K562 (cell line): ENCODE data around the gene LY6G6C. TPM values are rescaled to one million over a fixed set of nuclear protein-coding genes. Genes with fewer than 3 reads are reported as not detected.

Experiments used
- CBFA2T2 ChIP-seq: fragments of 450-650 bp; conservative IDR thresholded peaks from 2 replicates; pipeline ENCODE4 v1.6.1; 2017; ENCODE audit warnings: mild to moderate bottlenecking
- CREB1 ChIP-seq, 2 experiments: sonication (generic) in 1 of 2; formaldehyde crosslinking in 1 of 2; IDR thresholded peaks; 2 replicates each; pipeline versions ENCODE4 v1.6.1 to v1.8.0; 2012 to 2022; ENCODE audit warnings: inconsistent platforms in 1 of 2, mild to moderate bottlenecking in 1 of 2, missing genetic modification reagents in 1 of 2, moderate library complexity in 1 of 2
- GABPA ChIP-seq: fragments of 200-800 bp; sonication (Bioruptor generic); conservative IDR thresholded peaks from 2 replicates; pipeline ENCODE4 v1.6.1; 2016; ENCODE audit warnings: low read depth, missing genetic modification characterization, missing compliant biosample characterization
- GTF2A2 ChIP-seq: IDR thresholded peaks from 2 replicates; pipeline ENCODE4 v1.6.1; 2016; ENCODE audit warnings: mild to moderate bottlenecking, missing genetic modification characterization, missing compliant biosample characterization
- KLF6 ChIP-seq: fragments of 250-450 bp; sonication (Bioruptor Pico); IDR thresholded peaks from 2 replicates; pipeline ENCODE4 v1.4.0; 2020; ENCODE audit warnings: mild to moderate bottlenecking, moderate library complexity, borderline replicate concordance
- NONO ChIP-seq, 2 experiments: fragments of 200-400 bp in 1 of 2; fragments of 450-650 bp in 1 of 2; formaldehyde crosslinking in 1 of 2; IDR thresholded peaks; 2 replicates each; pipeline ENCODE4 v1.6.1; 2017; ENCODE audit warnings: low read depth in 2 of 2, mild to moderate bottlenecking in 2 of 2, moderate library complexity in 2 of 2, low read length in 1 of 2
- PTRF ChIP-seq: fragments of 450-650 bp; IDR thresholded peaks from 2 replicates; pipeline ENCODE4 v1.6.1; 2016; ENCODE audit warnings: mild to moderate bottlenecking, missing genetic modification characterization, missing compliant biosample characterization
- RBM14 ChIP-seq: fragments of 200-400 bp; formaldehyde crosslinking; IDR thresholded peaks from 2 replicates; pipeline ENCODE4 v1.6.1; 2018; ENCODE audit warnings: low read depth, mild to moderate bottlenecking, low read length, moderate library complexity, borderline replicate concordance; ENCODE audit not compliant: insufficient read depth
- RFX5 ChIP-seq: IDR thresholded peaks from 2 replicates; pipeline ENCODE4 v1.6.1; 2011; ENCODE audit warnings: low read depth, mild to moderate bottlenecking, improper control_type of control experiment, low read length
- XRCC4 ChIP-seq: IDR thresholded peaks from one replicate; pipeline ENCODE4 v1.6.1; 2011; ENCODE audit not compliant: insufficient read depth, insufficient read length; ENCODE audit errors: extremely low read depth
- XRCC5 ChIP-seq: fragments of 200-400 bp; formaldehyde crosslinking; IDR thresholded peaks from 2 replicates; pipeline ENCODE4 v1.6.1; 2017; ENCODE audit warnings: low read depth, mild to moderate bottlenecking, low read length
- ZKSCAN1 ChIP-seq: fragments of 150-350 bp; IDR thresholded peaks from 2 replicates; pipeline ENCODE4 v1.6.1; 2016; ENCODE audit warnings: low read depth, low read length
- ZNF175 ChIP-seq: fragments of 200-800 bp; sonication (Bioruptor generic); IDR thresholded peaks from 2 replicates; pipeline ENCODE4 v1.6.1; 2016; ENCODE audit warnings: low read depth, mild to moderate bottlenecking, missing genetic modification characterization, missing compliant biosample characterization
- ZNF41 ChIP-seq: fragments of 250-450 bp; sonication (Bioruptor Pico); conservative IDR thresholded peaks from 2 replicates; pipeline ENCODE4 v1.4.0; 2020; ENCODE audit warnings: mild to moderate bottlenecking
- ZNF551 ChIP-seq: fragments of 250-450 bp; sonication (Bioruptor Pico); IDR thresholded peaks from 2 replicates; pipeline ENCODE4 v1.5.0; 2021; ENCODE audit warnings: mild to moderate bottlenecking, moderate library complexity
- ZNF561 ChIP-seq: fragments of 450-650 bp; formaldehyde crosslinking; conservative IDR thresholded peaks from 2 replicates; pipeline ENCODE4 v1.4.0; 2020; ENCODE audit warnings: mild to moderate bottlenecking, moderate library complexity
- ZNF589 ChIP-seq: fragments of 200-800 bp; sonication (Bioruptor generic); IDR thresholded peaks from 2 replicates; pipeline ENCODE4 v1.6.1; 2016; ENCODE audit warnings: low read depth, missing genetic modification characterization, missing compliant biosample characterization
- ZNF668 ChIP-seq: fragments of 250-450 bp; sonication (Bioruptor Pico); IDR thresholded peaks from 2 replicates; pipeline ENCODE4 v1.8.0; 2022; ENCODE audit warnings: mild to moderate bottlenecking, inconsistent platforms
- ZNF707 ChIP-seq: fragments of 250-450 bp; sonication (Bioruptor Pico); conservative IDR thresholded peaks from 2 replicates; pipeline ENCODE4 v1.8.0; 2022; ENCODE audit warnings: inconsistent platforms, mild to moderate bottlenecking, moderate library complexity
- ZNF830 ChIP-seq: fragments of 250-450 bp; sonication (Bioruptor Pico); IDR thresholded peaks from 2 replicates; pipeline ENCODE4 v1.5.0; 2021; ENCODE audit warnings: mild to moderate bottlenecking
- polyA plus RNA-seq, 8 experiments: library from polyadenylated mRNA; depleted of rRNA in 4 of 8; stranded (reverse) in 5 of 8; unstranded in 3 of 8; fragments of >200 nt; fragmentation: Nextera tagmentation in 2 of 8; fragmentation: Illumina TruSeq in 1 of 8; extraction: Ambion mirVana in 2 of 8; extraction: Trizol in 1 of 8; gene quantifications; 2 replicates each; pipeline versions ENCODE4 v1.2.1 to v1.2.3, GENCODE V29; 2011 to 2014; ENCODE audit warnings: inconsistent platforms in 1 of 8, missing spikeins in 1 of 8
- total RNA-seq, 7 experiments: library from RNA; depleted of rRNA in 6 of 7; stranded (reverse); fragments of >200 nt in 6 of 7; fragmentation: Illumina TruSeq in 2 of 7; extraction: Trizol in 2 of 7; gene quantifications; 2 replicates each; pipeline versions ENCODE4 v1.2.1 to v1.2.3, GENCODE V29; 2011 to 2021; ENCODE audit warnings: low replicate concordance in 1 of 7
- TF ChIP-seq, protein P1 (sequence below): fragments of 250-450 bp; sonication (Bioruptor Pico); IDR thresholded peaks from 2 replicates; pipeline ENCODE4 v1.8.0; 2021; ENCODE audit warnings: mild to moderate bottlenecking, moderate library complexity
- TF ChIP-seq, protein P2 (sequence below), 2 experiments: fragments of 450-650 bp; IDR thresholded peaks; 2 replicates each; pipeline ENCODE4 v1.6.1; 2016
- TF ChIP-seq, protein P3 (sequence below): fragments of 450-650 bp; formaldehyde crosslinking; IDR thresholded peaks from 2 replicates; pipeline ENCODE4 v1.4.0; 2020; ENCODE audit warnings: mild to moderate bottlenecking, moderate library complexity

The LY6G6C gene
- total and polyA plus RNA-seq, 9 of the 15 experiments (the other 6 are each of a cell fraction or from before 2014, with no cell fraction given), result 0.06 to 0.20 TPM; not detected in 7

DNA sequence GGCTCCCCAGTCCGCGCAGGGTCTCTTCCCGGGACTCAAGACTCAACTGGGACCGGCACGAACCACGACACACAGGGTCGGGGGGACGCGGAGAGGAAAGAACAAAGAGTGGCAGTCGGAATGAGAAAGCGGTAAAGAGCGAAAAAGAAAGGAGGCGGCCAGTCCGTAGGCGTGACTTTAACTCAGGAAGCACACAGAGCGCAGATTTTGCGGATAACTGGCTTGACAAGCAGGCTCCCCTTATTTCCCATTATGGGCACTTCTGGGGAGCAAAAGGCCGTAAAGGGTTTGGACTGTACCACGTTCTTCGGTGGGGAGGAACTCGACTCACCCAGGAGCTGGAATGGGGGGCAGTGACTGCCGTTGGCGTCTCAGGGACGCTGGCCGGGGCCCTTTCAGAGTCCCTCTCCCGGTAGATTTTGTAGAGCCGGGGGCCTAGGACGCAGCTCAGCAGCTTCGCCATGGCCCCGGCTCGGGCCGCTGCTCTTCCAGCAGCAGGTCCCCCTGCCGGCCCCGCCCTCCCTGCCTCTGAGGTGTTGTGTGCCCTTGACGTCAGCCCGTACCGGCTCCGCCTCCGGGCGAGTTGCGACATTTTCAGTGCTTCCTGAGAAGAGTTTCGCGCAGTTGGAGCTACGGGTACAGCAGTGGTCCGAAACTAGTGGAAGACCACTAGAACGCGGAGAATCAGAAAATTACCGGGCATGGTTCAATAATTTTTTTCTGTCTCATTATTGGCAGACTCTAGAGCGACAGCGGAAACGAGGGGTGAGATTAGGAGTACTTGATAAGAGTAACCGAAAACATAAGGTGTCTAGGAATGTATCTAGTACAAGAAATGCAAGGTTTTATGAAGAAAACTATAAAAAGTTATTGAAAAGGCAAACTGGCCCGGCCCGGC lies 18.5 kb downstream of the LY6G6C start, which contains the start of gene ABHD16A (continued):
- TF ChIP-seq ZNF589 (CRISPR knock-in tag) (0 out of 2 replicates have a peak, but pooled peaks have one; percentile 76), ZNF707 (CRISPR knock-in tag) (0 out of 2 replicates have a peak, but pooled peaks have one; percentile 24), PTRF (tag) (no peak), ZNF41 (CRISPR knock-in tag) (0 out of 2 replicates have a peak, but pooled peaks have one; percentile 50), XRCC5 (0 out of 2 replicates have a peak, but pooled peaks have one; percentile 61), ZKSCAN1 (0 out of 2 replicates have a peak, but pooled peaks have one; percentile 59), XRCC4 (no peak), GABPA (tag) (peak; percentile 80), ZNF668 (CRISPR knock-in tag) (peak; percentile 69; the same call in 1 of the 2 replicates), RBM14 (no peak), ZNF551 (CRISPR knock-in tag) (no peak), CBFA2T2 (no peak), ZNF830 (CRISPR knock-in tag) (0 out of 2 replicates have a peak, but pooled peaks have one; percentile 25), ZNF175 (CRISPR knock-in tag) (peak; percentile 78), GTF2A2 (tag) (no peak), CREB1 (IDR thresholded peaks at IDR 0.05) (peak; percentile 94), CREB1 (CRISPR knock-in tag; IDR thresholded peaks at IDR 0.05) (peak; percentile 94), NONO (IDR thresholded peaks at IDR 0.05; ENCODE audit: low read depth in 2 of 2, low read length in 1 of 2) (peak in 1 of 2 experiments; percentile 98; a peak in 2 of 4 replicates), KLF6 (CRISPR knock-in tag) (peak; percentile 81; the same call in 1 of the 2 replicates), RFX5 (peak; percentile 28; the same call in 1 of the 2 replicates), ZNF561 (CRISPR knock-in tag) (no peak)
- TF ChIP-seq, protein P1, sequence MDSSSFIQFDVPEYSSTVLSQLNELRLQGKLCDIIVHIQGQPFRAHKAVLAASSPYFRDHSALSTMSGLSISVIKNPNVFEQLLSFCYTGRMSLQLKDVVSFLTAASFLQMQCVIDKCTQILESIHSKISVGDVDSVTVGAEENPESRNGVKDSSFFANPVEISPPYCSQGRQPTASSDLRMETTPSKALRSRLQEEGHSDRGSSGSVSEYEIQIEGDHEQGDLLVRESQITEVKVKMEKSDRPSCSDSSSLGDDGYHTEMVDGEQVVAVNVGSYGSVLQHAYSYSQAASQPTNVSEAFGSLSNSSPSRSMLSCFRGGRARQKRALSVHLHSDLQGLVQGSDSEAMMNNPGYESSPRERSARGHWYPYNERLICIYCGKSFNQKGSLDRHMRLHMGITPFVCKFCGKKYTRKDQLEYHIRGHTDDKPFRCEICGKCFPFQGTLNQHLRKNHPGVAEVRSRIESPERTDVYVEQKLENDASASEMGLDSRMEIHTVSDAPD (CRISPR knock-in tag), result no peak
- TF ChIP-seq, protein P2, sequence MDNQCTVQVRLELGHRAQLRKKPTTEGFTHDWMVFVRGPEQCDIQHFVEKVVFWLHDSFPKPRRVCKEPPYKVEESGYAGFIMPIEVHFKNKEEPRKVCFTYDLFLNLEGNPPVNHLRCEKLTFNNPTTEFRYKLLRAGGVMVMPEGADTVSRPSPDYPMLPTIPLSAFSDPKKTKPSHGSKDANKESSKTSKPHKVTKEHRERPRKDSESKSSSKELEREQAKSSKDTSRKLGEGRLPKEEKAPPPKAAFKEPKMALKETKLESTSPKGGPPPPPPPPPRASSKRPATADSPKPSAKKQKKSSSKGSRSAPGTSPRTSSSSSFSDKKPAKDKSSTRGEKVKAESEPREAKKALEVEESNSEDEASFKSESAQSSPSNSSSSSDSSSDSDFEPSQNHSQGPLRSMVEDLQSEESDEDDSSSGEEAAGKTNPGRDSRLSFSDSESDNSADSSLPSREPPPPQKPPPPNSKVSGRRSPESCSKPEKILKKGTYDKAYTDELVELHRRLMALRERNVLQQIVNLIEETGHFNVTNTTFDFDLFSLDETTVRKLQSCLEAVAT (IDR thresholded peaks at IDR 0.05), result peak; percentile 66 to 95; a peak in 2 of 4 replicates
- TF ChIP-seq, protein P3, sequence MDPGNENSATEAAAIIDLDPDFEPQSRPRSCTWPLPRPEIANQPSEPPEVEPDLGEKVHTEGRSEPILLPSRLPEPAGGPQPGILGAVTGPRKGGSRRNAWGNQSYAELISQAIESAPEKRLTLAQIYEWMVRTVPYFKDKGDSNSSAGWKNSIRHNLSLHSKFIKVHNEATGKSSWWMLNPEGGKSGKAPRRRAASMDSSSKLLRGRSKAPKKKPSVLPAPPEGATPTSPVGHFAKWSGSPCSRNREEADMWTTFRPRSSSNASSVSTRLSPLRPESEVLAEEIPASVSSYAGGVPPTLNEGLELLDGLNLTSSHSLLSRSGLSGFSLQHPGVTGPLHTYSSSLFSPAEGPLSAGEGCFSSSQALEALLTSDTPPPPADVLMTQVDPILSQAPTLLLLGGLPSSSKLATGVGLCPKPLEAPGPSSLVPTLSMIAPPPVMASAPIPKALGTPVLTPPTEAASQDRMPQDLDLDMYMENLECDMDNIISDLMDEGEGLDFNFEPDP (CRISPR knock-in tag), result peak; percentile 65; the same call in 1 of the 2 replicates
